HG03095 (cell line): Measurements from ENCODE around the gene ERRFI1.
"Not testable (repeated sequence)": the region's sequence is repeated elsewhere in the genome, so short reads cannot be mapped to it uniquely, and the experiment has no call there.

Experiments
- ATAC-seq: cut with Tn5 transposase; IDR thresholded peaks from one replicate; pipeline ENCODE4 v1.9.1; 2021; ENCODE audit warnings: moderate library complexity; ENCODE audit not compliant: unreplicated experiment

Gene ERRFI1

DNA sequence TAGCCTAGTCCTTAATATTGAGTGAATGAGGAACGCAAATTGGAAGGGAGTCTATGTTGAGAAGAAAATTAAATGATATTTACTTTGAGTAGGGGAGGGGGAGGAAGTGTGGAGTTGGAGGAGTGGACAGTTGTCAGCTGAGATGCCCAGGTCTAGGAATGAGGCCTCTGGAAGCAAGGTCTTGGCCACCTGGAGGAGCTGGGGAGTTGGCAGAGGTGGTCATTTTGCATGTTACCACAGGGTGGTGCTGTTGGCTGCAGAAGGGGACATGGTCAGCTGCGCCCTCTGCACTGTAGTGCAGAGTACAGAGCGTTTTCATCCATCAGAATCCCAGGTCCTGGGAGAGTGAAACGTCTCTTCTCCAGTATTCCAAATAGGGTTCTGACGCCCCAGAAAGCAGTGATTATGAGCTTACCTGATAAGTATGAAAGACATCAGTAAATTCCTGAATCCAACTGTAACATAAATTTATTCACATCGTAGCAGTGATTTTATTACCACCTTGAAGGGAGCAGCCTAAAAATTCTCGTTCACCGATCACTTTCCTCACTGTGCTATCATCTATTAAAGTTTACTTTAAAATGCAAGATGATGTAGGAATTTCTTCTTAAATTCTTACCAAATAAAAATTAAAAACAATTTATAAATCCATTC is 50.8 kb downstream of the ERRFI1 start:
- no peak for ATAC-seq

DNA sequence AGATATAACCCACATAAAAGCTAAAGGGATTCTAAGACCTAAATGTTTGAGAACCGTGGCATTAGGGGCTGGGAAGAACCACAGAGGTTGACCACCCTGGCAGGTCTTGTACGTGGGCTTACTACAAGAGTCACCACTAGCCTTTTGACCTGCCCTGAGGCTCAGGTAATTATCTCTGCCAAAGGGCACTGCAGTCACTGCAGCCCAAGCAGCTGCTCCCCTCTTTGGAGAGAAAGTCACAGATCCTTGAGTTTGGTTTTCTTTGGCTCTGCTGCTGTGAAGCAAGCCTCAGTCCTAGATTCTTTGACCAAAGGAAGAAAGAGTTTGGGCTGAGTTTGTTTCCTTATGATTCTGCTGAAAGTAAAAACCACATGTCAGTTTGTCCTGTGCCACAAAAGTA is 53.0 kb downstream of the ERRFI1 start:
- no peak for ATAC-seq

DNA sequence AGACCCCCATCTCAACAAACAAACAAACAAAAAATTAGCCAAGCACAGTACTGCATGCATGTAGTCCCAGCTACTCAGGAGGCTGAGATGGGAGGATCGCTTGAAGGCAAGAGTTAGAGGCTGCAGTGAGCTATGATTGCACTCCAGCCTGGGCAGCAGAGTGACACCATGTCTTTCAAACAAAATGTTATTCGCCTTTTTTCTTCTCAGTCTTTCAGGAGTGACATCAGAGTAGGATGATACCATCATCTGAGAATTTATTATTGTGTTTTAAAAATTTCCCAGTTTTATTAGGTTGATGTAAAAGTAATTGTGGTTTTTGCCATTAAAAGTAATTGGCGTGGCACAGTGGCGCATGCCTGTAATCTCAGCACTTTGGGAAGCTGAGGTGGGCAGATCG is 53.8 kb downstream of the ERRFI1 start:
- no peak for ATAC-seq

DNA sequence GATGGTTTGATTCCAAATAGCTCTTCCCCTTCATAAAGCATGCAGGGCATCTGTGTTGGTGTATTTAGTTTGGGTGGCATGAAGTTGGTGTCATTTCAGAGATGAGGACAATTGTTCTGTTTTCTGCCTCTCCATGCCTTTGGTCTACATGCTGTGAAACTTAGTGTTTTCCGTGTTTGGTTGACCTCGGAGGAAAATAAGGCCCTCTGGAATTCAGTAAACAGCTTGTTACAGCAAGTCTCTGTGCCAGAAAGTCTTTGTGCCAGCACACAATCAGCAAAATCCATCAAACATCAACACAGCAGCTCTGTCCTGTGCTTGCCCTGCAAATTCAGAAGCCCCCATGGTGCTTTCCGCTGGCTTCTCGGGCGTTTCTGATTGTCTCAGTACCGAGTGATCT is 55.1 kb downstream of the ERRFI1 start:
- ATAC-seq = no peak

DNA sequence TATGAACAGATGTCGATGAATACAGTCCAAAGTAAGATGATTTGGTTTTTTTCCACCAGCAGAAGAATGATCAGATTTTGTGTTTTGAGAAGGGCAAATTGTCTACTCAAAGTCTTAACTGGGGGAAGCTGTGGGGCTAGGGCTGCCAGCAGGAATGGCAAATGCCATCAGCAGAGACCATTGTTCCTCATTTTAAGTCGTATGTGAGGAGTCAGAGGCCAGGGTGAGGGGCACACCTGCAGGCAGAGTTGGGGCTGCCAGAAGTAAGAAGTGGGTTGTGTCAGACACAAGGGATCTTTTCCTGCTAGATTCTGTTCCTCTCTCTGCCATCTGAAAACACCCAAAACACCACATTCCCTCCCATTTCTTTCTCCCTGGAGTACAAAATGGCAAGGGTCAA is 55.9 kb downstream of the ERRFI1 start:
- no peak for ATAC-seq

DNA sequence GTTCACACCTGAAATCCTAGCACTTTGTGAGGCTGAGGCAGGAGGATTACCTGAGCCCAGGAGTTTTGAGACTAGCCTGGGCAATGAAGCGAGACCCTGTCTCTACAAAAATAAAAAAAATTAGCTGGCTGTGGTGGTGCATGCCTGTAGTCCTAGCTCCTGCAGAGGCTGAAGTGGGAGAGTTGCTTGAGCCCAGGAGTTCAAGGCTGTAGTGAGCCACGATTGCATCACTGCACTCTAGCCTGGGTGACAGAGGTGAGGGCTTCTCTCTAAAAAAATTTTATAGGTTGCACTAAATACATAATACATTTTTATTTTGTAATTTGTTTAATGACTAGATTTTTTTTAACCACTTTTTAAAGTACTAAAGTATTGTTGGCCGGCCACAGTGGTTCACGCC is 58.5 kb downstream of the ERRFI1 start:
- no peak for ATAC-seq

DNA sequence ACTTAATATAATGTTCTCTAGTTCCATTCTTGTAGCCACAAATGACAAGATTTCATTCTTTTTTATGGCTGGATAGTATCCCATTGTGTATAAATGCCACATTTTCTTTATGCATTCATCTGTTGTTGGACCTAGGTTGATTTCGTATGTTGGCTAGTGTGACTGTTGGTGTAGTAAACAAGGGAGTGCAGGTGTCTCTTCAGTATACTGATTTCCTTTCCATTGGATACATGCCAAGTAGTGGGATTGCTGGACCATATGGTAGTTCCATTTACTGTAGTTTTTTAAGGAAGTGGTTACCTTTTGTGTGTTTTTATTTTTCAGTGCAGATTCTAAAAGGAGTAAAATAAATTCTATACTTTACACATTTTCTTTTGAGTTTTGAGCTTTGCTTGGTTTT is 58.9 kb downstream of the ERRFI1 start:
- no peak for ATAC-seq

DNA sequence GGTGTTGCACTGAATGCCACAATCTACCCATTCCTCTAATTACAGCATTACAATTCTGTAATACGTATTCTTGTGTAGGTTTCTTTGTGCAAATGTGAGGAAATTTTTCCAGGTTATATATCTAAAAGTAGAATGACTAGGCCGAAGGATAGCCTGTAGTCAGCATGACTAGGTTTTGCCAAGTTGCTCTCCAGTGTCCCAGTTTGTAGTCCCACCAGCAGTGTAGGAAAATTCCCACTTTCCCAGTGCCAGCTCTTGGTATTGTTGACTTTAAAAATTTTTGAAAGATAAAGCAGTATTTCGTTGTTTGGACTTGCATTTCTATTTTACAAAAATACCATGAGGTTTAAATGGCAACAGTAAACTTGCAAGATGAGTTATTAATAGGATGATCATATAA is 61.6 kb downstream of the ERRFI1 start:
- ATAC-seq = no peak

DNA sequence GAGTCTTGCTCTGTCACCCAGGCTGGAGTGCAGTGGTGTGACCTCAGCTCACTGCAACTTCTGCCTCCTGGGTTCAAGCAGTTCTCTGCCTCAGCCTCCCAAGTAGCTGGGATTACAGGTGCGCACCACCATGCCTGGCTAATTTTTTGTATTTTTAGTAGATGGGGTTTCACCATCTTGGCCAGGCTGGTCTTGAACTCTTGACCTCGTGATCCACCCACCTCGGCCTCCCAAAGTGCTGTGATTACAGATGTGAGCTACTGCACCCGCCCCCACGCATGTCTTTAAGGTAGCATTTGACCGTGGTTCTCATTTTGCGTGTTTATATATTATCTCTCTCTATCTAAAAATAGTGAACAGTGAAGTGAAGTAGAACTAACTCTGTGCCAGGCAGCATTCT is 62.3 kb downstream of the ERRFI1 start:
- ATAC-seq = not testable (repeated sequence)

DNA sequence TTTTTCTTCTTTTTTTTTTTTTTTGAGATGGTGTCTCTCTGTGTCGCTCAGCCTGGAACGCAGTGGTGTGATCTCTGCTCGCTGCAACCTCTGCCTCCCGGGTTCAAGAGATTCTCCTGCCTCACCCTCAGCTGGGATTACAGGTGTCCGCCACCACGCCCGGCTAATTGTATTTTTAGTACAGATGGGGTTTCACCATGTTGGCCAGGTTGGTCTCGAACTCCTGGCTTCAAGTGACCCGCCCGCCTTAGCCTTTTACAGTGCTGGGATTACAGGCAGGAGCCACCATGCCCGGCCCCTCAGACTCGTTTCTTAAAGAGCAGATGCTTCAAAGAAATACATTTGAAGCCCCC is 62.8 kb downstream of the ERRFI1 start:
- not testable (repeated sequence) for ATAC-seq

DNA sequence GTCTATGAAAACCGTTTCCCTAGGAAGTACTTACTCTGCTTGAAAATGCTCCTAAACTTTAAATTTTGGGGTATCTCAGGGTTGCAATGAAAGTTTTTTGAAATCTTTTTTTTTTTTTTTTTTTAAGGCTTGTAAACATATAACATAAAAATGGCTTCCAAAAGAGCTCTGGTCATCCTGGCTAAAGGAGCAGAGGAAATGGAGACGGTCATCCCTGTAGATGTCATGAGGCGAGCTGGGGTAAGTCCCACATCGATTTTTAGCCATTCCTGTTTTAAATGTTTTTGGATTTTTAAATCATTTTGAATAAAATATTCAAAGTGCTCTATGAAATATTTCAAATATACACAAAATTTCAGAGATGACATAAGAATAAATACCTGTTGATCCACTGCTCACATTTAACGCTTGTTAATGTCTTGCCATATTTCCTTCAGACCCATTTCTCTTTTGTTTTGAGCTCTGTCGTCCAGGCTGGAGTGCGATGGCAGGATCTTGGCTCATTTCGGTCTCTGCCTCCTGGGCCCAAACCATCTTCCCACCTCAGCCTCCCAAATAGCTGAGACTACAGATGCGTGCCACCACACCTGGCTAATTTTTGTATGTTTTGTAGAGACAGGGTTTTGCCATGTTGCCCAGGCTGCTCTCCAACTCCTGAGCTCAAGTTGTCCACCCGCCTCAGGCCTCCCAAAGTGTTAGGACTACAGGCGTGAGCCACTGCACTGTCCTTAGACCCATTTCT is 63.3 kb downstream of the ERRFI1 start:
- ATAC-seq = no peak

DNA sequence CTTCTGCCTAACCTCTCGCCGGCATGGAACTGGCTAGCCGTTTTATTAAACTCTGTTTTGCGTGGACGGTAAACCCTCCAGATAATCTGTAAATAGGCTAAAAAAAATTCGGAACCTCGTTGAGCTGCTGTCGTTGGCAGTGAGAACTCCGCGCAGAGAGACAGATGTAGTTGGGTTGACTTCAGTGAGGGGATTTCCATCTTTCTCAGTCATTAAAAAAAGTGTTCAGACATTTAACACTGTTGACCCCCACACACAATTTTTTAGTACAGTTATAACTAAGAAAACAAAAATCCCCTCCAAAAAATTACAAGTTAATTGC is 64.1 kb downstream of the ERRFI1 start:
- ATAC-seq = peak; percentile 10
